Measurements from ENCODE around the gene TTC39B.

Gene TTC39B

DNA sequence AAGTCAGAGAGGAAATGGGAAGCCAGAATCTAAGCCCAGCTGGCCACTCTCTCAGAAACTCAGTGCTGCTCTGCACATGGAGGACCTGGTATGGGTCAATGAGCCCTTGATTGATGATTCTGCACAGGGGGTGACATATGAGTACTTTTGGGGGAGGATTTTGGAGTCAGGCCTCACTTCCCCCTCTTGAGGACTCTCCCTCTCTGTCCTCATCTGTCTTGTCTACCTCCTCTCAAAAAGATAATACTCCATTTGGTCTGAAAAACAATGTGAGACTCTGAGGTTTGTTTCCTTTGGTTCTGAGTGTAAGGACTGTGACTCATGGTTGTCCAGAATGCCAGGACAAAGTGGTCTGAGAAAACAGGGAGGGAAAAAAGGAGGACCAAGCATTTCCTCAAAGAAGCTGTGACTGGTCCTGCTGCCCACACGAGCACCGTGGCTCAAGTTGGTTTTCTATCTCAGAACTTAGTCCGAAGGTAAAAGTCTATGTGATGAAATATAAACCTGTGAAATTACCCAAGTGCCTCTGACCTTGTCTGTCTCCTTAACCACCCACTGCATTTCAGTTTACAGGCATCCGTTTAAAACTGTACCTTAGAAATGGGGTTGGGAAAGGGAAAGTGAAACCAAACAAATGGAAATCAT, 11.1 kb downstream of the TTC39B start:
- Histone ChIP-seq H3K27me3 (ENCODE audit: control insufficient read depth, insufficient read depth, low read length) (no peaks in the 10 kb centered on the region), H3K4me3 (ENCODE audit: low read depth, low read length) (peak overlapping the region; percentile 53), H3K36me3 (ENCODE audit: control insufficient read depth, insufficient read depth, low read length) (no peaks in the 10 kb centered on the region), H3K4me1 (peaks cover 3% of the 10 kb centered on the region), H3K27ac (peak overlapping the region; percentile 78), H3K9ac (no peak overlapping the region), H3K4me2 (ENCODE audit: low read length) (peak overlapping the region; percentile 51), H3K79me2 (no peaks in the 10 kb centered on the region), H3K9me3 (ENCODE audit: control insufficient read depth, low read length) (no peaks in the 10 kb centered on the region), H2AFZ (peak overlapping the region; percentile 82)
- TF ChIP-seq, protein P1, sequence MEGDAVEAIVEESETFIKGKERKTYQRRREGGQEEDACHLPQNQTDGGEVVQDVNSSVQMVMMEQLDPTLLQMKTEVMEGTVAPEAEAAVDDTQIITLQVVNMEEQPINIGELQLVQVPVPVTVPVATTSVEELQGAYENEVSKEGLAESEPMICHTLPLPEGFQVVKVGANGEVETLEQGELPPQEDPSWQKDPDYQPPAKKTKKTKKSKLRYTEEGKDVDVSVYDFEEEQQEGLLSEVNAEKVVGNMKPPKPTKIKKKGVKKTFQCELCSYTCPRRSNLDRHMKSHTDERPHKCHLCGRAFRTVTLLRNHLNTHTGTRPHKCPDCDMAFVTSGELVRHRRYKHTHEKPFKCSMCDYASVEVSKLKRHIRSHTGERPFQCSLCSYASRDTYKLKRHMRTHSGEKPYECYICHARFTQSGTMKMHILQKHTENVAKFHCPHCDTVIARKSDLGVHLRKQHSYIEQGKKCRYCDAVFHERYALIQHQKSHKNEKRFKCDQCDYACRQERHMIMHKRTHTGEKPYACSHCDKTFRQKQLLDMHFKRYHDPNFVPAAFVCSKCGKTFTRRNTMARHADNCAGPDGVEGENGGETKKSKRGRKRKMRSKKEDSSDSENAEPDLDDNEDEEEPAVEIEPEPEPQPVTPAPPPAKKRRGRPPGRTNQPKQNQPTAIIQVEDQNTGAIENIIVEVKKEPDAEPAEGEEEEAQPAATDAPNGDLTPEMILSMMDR (IDR thresholded peaks at IDR 0.05): no peak

DNA sequence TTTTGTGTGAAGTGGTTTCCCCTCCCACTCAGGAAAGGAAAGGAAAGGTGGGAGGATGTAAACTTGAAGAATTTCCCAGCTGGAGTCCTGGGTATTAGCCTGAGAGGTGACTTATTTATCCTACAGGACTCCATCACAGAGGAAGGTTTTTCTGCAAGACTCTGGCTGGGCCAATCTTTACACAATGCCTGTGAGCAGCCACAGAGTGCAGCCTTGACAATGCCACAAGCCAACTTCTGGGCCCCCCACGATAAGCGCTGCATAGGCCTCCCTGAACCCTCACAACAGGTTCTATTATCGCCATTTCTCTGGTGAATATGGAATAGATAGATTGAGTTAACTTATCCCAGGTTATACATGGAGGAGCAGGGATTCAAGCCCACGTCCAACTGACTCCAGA, 12.4 kb downstream of the TTC39B start:
- Histone ChIP-seq H3K27me3 (ENCODE audit: control insufficient read depth, insufficient read depth, low read length) (no peaks in the 10 kb centered on the region), H3K4me1 (peaks cover 3% of the 10 kb centered on the region), H3K9ac (no peak overlapping the region), H3K79me2 (no peaks in the 10 kb centered on the region), H3K4me3 (ENCODE audit: low read depth, low read length) (no peak overlapping the region), H2AFZ (no peak overlapping the region), H3K9me3 (ENCODE audit: control insufficient read depth, low read length) (no peaks in the 10 kb centered on the region), H3K4me2 (ENCODE audit: low read length) (no peak overlapping the region), H3K36me3 (ENCODE audit: control insufficient read depth, insufficient read depth, low read length) (no peaks in the 10 kb centered on the region), H3K27ac (no peak overlapping the region)
- TF ChIP-seq, protein P1 (IDR thresholded peaks at IDR 0.05): no peak

DNA sequence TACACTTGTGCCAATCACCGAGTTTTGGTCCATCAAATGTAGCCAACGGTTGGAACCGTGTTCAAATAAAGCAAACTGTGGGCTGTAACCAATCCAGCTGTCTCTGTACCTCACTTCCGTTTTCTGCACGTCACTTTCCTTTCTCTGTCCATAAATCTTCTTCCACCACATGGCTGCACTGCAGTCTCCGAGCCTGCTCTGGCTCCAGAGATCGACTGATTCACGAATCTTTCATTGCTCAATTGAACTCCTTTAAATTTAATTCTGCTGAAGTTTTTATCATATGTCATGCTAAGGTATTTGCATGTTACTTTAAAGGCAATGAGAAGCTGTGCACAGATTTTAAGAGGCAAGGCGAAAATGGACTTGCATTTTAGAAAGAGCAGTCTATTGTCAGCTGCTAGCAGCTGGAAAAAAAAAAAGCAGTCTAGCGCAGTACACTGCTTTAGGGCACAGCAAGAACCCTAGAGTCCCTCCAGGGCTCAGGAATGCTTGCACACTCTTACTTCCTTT, 13.2 kb downstream of the TTC39B start:
- H3K9me3 ChIP-seq (ENCODE audit: control insufficient read depth, low read length): no peaks in the 10 kb centered on the region
- H3K79me2 ChIP-seq: no peaks in the 10 kb centered on the region
- H3K4me3 ChIP-seq (ENCODE audit: low read depth, low read length): no peak overlapping the region
- no peak overlapping the region for H3K4me2 ChIP-seq (ENCODE audit: low read length)
- no peak overlapping the region for H3K9ac ChIP-seq
- peaks cover 3% of the 10 kb centered on the region for H3K4me1 ChIP-seq
- H2AFZ ChIP-seq: no peak overlapping the region
- H3K36me3 ChIP-seq (ENCODE audit: control insufficient read depth, insufficient read depth, low read length): no peaks in the 10 kb centered on the region
- no peak overlapping the region for H3K27ac ChIP-seq
- no peaks in the 10 kb centered on the region for H3K27me3 ChIP-seq (ENCODE audit: control insufficient read depth, insufficient read depth, low read length)
- TF ChIP-seq, protein P1 (IDR thresholded peaks at IDR 0.05): no peak

DNA sequence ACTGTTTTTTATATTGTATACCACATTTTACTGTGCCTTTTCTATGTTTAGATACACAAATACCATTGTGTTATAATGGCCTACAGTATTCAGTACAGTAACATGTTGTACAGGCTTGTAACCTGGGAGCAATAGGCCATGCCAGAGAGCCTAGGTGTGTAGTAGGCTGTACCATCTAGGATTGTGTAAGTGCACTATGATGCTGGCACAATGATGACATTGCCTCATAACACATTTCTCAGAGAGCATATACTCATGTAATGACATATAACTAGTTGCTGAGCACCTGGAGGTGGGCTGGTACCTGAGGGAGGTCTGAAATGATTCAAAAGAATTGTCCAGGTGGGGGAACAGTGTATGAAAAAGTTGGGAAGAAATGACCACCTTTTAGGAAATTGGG, 13.9 kb downstream of the TTC39B start:
- peaks cover 3% of the 10 kb centered on the region for H3K4me1 ChIP-seq
- H3K79me2 ChIP-seq: no peaks in the 10 kb centered on the region
- no peak overlapping the region for H3K27ac ChIP-seq
- TF ChIP-seq, protein P1 (IDR thresholded peaks at IDR 0.05): no peak
- H3K9ac ChIP-seq: no peak overlapping the region
- H3K27me3 ChIP-seq (ENCODE audit: control insufficient read depth, insufficient read depth, low read length): no peaks in the 10 kb centered on the region
- no peak overlapping the region for H2AFZ ChIP-seq
- H3K4me3 ChIP-seq (ENCODE audit: low read depth, low read length): no peak overlapping the region
- no peaks in the 10 kb centered on the region for H3K9me3 ChIP-seq (ENCODE audit: control insufficient read depth, low read length)
- H3K36me3 ChIP-seq (ENCODE audit: control insufficient read depth, insufficient read depth, low read length): no peaks in the 10 kb centered on the region
- H3K4me2 ChIP-seq (ENCODE audit: low read length): no peak overlapping the region

DNA sequence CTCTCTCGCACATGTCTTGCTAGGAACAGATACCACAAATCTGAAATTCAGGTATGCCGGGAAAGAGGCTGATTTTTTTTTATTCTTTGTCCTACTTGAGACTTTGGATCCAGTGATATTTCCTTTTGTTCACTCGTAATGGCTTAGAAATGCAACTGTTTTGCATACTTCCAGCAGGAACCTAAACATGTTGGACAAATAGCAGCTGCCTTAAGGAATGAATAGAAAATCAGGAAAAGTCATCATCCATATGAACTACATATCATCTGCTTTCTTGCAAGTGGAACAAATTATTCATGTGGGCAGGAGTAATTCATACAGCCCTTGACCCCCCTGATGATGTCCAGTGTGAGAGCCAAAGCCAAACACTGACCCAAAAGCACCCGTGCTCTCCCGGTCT, 17.4 kb downstream of the TTC39B start:
- no peak overlapping the region for H3K9ac ChIP-seq
- H2AFZ ChIP-seq: no peak overlapping the region
- no peaks in the 10 kb centered on the region for H3K36me3 ChIP-seq (ENCODE audit: control insufficient read depth, insufficient read depth, low read length)
- H3K4me1 ChIP-seq: no peaks in the 10 kb centered on the region
- TF ChIP-seq, protein P1 (IDR thresholded peaks at IDR 0.05): no peak
- no peak overlapping the region for H3K4me2 ChIP-seq (ENCODE audit: low read length)
- H3K4me3 ChIP-seq (ENCODE audit: low read depth, low read length): no peak overlapping the region
- H3K9me3 ChIP-seq (ENCODE audit: control insufficient read depth, low read length): no peaks in the 10 kb centered on the region
- H3K27ac ChIP-seq: no peak overlapping the region
- no peaks in the 10 kb centered on the region for H3K27me3 ChIP-seq (ENCODE audit: control insufficient read depth, insufficient read depth, low read length)
- H3K79me2 ChIP-seq: no peaks in the 10 kb centered on the region
